Measurements from ENCODE around the gene CFAP74. TPM values are rescaled to one million over a fixed set of nuclear protein-coding genes. Genes with fewer than 3 reads are reported as not detected.

Gene CFAP74
- total RNA-seq, 1 experiment from 2014 or later, result 0.28 TPM

- Histone ChIP-seq H2AFZ (ENCODE audit: low read length) (no peak overlapping the region), H3K4ac (ENCODE audit: low read depth, low read length) (no peak overlapping the region), H4K5ac (ENCODE audit: insufficient read length, low read depth, low read length) (no peak overlapping the region), H3K56ac (ENCODE audit: insufficient read length, low read depth, low read length) (no peak overlapping the region), H4K20me1 (ENCODE audit: control insufficient read depth, insufficient read depth, insufficient read length) (no peaks in the 10 kb centered on the region), H3K79me1 (ENCODE audit: insufficient read depth, low read depth, low read length, poor library complexity, severe bottlenecking) (no peaks in the 10 kb centered on the region), H3K79me2 (ENCODE audit: insufficient read depth, low read length) (no peaks in the 10 kb centered on the region), H3K4me1 (ENCODE audit: insufficient read depth, low read length) (no peaks in the 10 kb centered on the region; the same call in 1 of the 2 replicates), H3K14ac (ENCODE audit: insufficient read depth, low read length) (peak overlapping the region; percentile 26; the same call in 1 of the 2 replicates), H3K4me2 (ENCODE audit: insufficient read depth, insufficient read length, low read length) (no peak overlapping the region), H3K9ac (ENCODE audit: extremely low read depth, insufficient read length, low read length) (no peak overlapping the region), H2BK120ac (ENCODE audit: low read depth, low read length, poor library complexity, severe bottlenecking) (no peak overlapping the region), H4K8ac (replicated peaks; ENCODE audit: insufficient read length, low read depth, low read length) (no peak overlapping the region), H3K23ac (ENCODE audit: insufficient read length, low read depth, low read length) (no peak overlapping the region), H3K27me3 (ENCODE audit: insufficient read depth, low read length) (no peaks in the 10 kb centered on the region), H3T11ph (ENCODE audit: low read length) (no peak overlapping the region), H3K23me2 (ENCODE audit: insufficient read length, low read depth, low read length, poor library complexity, severe bottlenecking) (no peaks in the 10 kb centered on the region), H2AK5ac (ENCODE audit: insufficient read length, low read length) (no peak overlapping the region), H2BK5ac (ENCODE audit: insufficient read length, low read length) (no peak overlapping the region), H3K9me3 (ENCODE audit: control insufficient read depth, low read depth, low read length) (no peaks in the 10 kb centered on the region), H3K18ac (ENCODE audit: insufficient read length, low read depth, low read length) (no peak overlapping the region), H2BK20ac (ENCODE audit: low read depth, low read length, poor library complexity, severe bottlenecking) (no peak overlapping the region), H2BK12ac (ENCODE audit: insufficient read length, low read depth, low read length) (no peak overlapping the region), H2BK15ac (ENCODE audit: low read depth, low read length) (no peak overlapping the region), H3K27ac (ENCODE audit: insufficient read length, low read depth, low read length) (no peak overlapping the region), H4K91ac (ENCODE audit: insufficient read length, low read depth, low read length) (no peak overlapping the region)
- H3K4me1 Mint-ChIP-seq, result peaks cover 7 to 17% of the 10 kb centered on the region in 2 experiments
- TF ChIP-seq CTCF (conservative IDR thresholded peaks at IDR 0.05), result no peak
- WGBS (ENCODE audit: extremely low coverage, insufficient read length, low lambda C conversion rate), result no CpG with 5 or more reads among the region's 29 CpGs
- no peaks in the 10 kb centered on the region for H3K36me3 Mint-ChIP-seq (ENCODE audit: insufficient read depth in 1 of 3, low read depth in 3 of 3)
- no peaks in the 10 kb centered on the region for H3K9me3 Mint-ChIP-seq
- no peak overlapping the region for H3K27ac Mint-ChIP-seq
- H3K4me3 Mint-ChIP-seq, result no peak overlapping the region
- H3K27me3 Mint-ChIP-seq (ENCODE audit: low read depth), result peaks cover 1% of the 10 kb centered on the region; the same call in 1 of the 2 replicates
- no peak for DNase-seq
Observed at GRCh38 chr1:1988061-1988945, 15.3 kb downstream of the CFAP74 start.
